Heart left ventricle (tissue), 13 donors: ENCODE measurements around the gene CNDP1.

ENCODE experiments used
- CTCF ChIP-seq, 12 donors: fragments of 200-600 bp; sonication (generic) in 4 of 12; IDR thresholded peaks; one replicate each; pipeline versions ENCODE4 v1.5.0 to v1.8.0; 2018 to 2022; ENCODE audit warnings: antibody characterized with exemption in 12 of 12, mild to moderate bottlenecking in 5 of 12
- POLR2A ChIP-seq, 2 donors: fragments of 450-650 bp; IDR thresholded peaks; one replicate each; pipeline ENCODE4 v1.6.1; 2017; ENCODE audit warnings: antibody characterized with exemption in 2 of 2, mild to moderate bottlenecking in 2 of 2, moderate library complexity in 2 of 2
- donor health status: ischemic (EF 13 %, LVEDD 7.1; RV severe dilation, severe dysfunction).
- donor health status: DM: no; HTN: yes; CAD: no.
- donor health status: DM: no; HTN: no; CAD: no.
- donor health status: ischemic (EF 25% LVEDD 6.9; RV normal size, moderate dysfunction).
- donor health status: ischemic (EF 25% LVEDD 5.7; RV mildly dilated, moderate dysfunction).
- donor health status: ischemic (EF 35%, LVEDD 5.7; RV mildly dilated, moderate dysfunction).
- donor health status: nonischemic (EF 11% LVEDD 7.7; RV severe dilation, severe dysfunction).
- donor health status: DM: yes; HTN: yes; CAD: no.
- donor health status: PGD.
- donor health status: ischemic (EF 29% LVEDD 5.4; RV normal size, mild dysfunction).
- donor health status: nonischemic (EF 23%, LVEDD 6.1; RV moderate dilation, normal function).

- no peak for TF ChIP-seq CTCF (IDR thresholded peaks at IDR 0.05)
- no peak for TF ChIP-seq POLR2A (IDR thresholded peaks at IDR 0.05)
Measured at GRCh38 chr18:74611765-74612164, 77.5 kb downstream of the CNDP1 start.
